Body of pancreas (tissue), 4 donors: Measurements from ENCODE around the gene KANSL1L. TPM values are rescaled to one million over a fixed set of nuclear protein-coding genes. Genes with fewer than 3 reads are reported as not detected.
A peak's percentile ranks its signal among the peaks of the same experiment; 100 is the strongest.

Experiments used
- ATAC-seq: fragments of 150-250 bp; one replicate; pipeline ENCODE4 v1.9.1; 2016
- DNase-seq, 4 donors: peaks; one replicate each; pipeline ENCODE4 v3.0.0-alpha.2; 2019
- H3K27ac ChIP-seq, 4 donors: fragments of 200-600 bp; sonication (generic); 1 replicate in 3 of 4; 2 replicates in 1 of 4; pipeline versions ENCODE4 v1.5.1 to v1.6.1; 2016 to 2019; ENCODE audit warnings: mild to moderate bottlenecking in 1 of 4, mixed read lengths in 1 of 4, moderate library complexity in 1 of 4
- H3K27me3 ChIP-seq, 2 donors: fragments of 200-600 bp; sonication (generic); one replicate each; pipeline ENCODE4 v1.6.0; 2016; ENCODE audit warnings: mild to moderate bottlenecking in 1 of 2
- H3K36me3 ChIP-seq, 2 donors: fragments of 200-600 bp; sonication (generic); replicated peaks in 1 of 2; 2 replicates each; pipeline ENCODE4 v1.5.1; 2016; ENCODE audit warnings: low read depth in 2 of 2; ENCODE audit not compliant: insufficient read depth in 1 of 2
- H3K4me1 ChIP-seq: fragments of 200-600 bp; sonication (generic); one replicate; pipeline ENCODE4 v1.6.0; 2016
- H3K4me3 ChIP-seq, 2 donors: fragments of 200-600 bp; sonication (generic); 1 replicate in 1 of 2; 2 replicates in 1 of 2; pipeline ENCODE4 v1.5.1; 2016 to 2019
- H3K9me3 ChIP-seq, 3 donors: fragments of 200-600 bp; sonication (generic); 1 replicate in 2 of 3; 2 replicates in 1 of 3; pipeline ENCODE4 v1.5.1; 2016
- POLR2A ChIP-seq, 3 donors: fragments of 450-650 bp; IDR thresholded peaks; one replicate each; pipeline ENCODE4 v1.6.1; 2016; ENCODE audit warnings: antibody characterized with exemption in 3 of 3, mild to moderate bottlenecking in 2 of 3
- WGBS, 2 donors: methylation state at CpG; one replicate each; pipeline ENCODE4 v1.1.5; 2017; 5-methylcytosine and 5-hydroxymethylcytosine counted together
- intact Hi-C: fragments of 100-400 bp; cut with DNase I; formaldehyde crosslinking; loops from one replicate; pipeline ENCODE4 v1.15.1; 2023
- total RNA-seq, 2 donors: library from RNA; depleted of rRNA; stranded (reverse); fragments of >200 nt; gene quantifications; one replicate each; pipeline ENCODE4 v1.1.0, GENCODE V29; 2016
- TF ChIP-seq, protein P1 (sequence below), 7 experiments: fragments of 450-650 bp in 4 of 7; fragments of 200-600 bp in 3 of 7; sonication (generic) in 3 of 7; IDR thresholded peaks; one replicate each; pipeline ENCODE4 v1.5.1; 2016 to 2019; ENCODE audit warnings: antibody characterized with exemption in 7 of 7

The KANSL1L gene
- total RNA-seq, 2 donors from 2014 or later = 26.5 to 94.9 TPM

DNA sequence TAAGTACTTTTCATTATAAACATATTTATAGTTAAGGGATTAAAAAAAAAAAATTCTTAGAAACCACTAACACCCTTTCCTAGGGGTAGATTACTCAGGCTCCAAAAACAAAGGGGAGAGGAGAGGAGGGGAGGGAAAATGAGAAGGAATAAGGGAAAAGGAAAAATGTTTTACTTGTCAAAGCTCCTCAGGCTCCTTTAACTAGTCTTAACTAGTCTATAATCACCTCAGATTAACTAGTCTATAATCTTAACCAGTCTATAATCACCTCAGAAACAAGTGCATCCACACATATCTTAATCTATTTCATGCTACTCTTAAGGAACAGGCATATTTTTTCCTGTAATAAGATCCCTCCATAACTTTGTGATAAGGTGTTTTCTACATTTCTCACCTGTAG lies 76.4 kb downstream of the KANSL1L start:
- TF ChIP-seq, protein P1, sequence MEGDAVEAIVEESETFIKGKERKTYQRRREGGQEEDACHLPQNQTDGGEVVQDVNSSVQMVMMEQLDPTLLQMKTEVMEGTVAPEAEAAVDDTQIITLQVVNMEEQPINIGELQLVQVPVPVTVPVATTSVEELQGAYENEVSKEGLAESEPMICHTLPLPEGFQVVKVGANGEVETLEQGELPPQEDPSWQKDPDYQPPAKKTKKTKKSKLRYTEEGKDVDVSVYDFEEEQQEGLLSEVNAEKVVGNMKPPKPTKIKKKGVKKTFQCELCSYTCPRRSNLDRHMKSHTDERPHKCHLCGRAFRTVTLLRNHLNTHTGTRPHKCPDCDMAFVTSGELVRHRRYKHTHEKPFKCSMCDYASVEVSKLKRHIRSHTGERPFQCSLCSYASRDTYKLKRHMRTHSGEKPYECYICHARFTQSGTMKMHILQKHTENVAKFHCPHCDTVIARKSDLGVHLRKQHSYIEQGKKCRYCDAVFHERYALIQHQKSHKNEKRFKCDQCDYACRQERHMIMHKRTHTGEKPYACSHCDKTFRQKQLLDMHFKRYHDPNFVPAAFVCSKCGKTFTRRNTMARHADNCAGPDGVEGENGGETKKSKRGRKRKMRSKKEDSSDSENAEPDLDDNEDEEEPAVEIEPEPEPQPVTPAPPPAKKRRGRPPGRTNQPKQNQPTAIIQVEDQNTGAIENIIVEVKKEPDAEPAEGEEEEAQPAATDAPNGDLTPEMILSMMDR (IDR thresholded peaks at IDR 0.05) = no peak
- no peak for TF ChIP-seq POLR2A (IDR thresholded peaks at IDR 0.05)
- DNase-seq (no peak), ATAC-seq (no peak)
- H3K27ac ChIP-seq = no peak overlapping the region
- intact Hi-C loops = no loop called here
- H3K4me3 ChIP-seq = no peak overlapping the region
- no peaks in the 10 kb centered on the region for H3K9me3 ChIP-seq
- H3K36me3 ChIP-seq = no peaks in the 10 kb centered on the region
- H3K4me1 ChIP-seq = no peaks in the 10 kb centered on the region
- H3K27me3 ChIP-seq = no peaks in the 10 kb centered on the region

DNA sequence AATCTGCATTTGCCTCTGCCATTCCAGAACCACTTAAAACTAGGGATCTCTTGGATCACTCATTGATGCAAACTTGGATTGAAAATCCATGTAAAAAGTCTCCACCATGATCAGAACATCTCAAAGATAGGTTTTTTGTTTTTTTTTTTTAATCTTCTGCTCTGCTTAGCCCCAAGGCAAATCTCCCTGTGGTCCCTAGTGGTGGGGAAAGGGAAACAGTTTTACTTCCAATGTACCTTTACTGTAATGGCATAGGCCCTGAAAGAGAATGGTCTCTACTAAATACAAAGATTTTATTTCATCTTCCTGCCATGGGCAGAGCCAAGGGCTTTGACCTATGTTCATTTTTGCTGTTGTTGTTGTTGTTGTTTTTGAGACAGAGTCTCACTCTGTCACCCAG lies 78.4 kb downstream of the KANSL1L start:
- H3K36me3 ChIP-seq = no peaks in the 10 kb centered on the region
- no peak overlapping the region for H3K27ac ChIP-seq
- TF ChIP-seq, protein P1 (IDR thresholded peaks at IDR 0.05) = no peak
- TF ChIP-seq POLR2A (IDR thresholded peaks at IDR 0.05) = no peak
- H3K9me3 ChIP-seq = no peaks in the 10 kb centered on the region
- DNase-seq (no peak), ATAC-seq (no peak)
- intact Hi-C loops = no loop called here
- no peaks in the 10 kb centered on the region for H3K27me3 ChIP-seq
- peaks cover 4% of the 10 kb centered on the region for H3K4me1 ChIP-seq
- H3K4me3 ChIP-seq = no peak overlapping the region

DNA sequence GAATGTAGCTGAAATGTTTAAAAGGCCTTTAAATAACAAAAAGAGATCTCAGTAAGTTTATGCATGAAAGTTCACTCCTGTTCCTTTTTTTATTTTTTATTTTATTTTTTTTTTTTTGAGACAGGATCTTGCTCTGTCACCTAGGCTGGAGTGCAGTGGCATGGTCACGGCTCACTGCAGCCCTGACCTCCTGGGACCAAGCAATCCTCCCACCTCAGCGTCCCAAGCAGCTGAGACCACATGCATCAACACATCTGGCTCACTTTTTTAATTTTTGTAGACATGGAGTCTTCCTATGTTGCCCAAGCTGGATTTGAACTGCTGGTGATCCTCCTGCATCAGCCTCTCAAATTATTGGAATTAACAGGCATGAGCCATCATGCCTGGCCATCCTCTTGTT lies 84.3 kb downstream of the KANSL1L start:
- intact Hi-C loops = loop anchor here (10.0 kb wide), 1 partner anchor 118 kb away; no protein-coding TSS in a partner anchor
- ATAC-seq (no peak), DNase-seq (no peak)
- Histone ChIP-seq H3K27ac (peak overlapping the region in 1 of 4 donors; percentile 17), H3K4me3 (no peak overlapping the region), H3K36me3 (no peaks in the 10 kb centered on the region), H3K9me3 (no peaks in the 10 kb centered on the region), H3K4me1 (peaks cover 23% of the 10 kb centered on the region), H3K27me3 (no peaks in the 10 kb centered on the region)
- 39 to 44% methylated on average over 2 of the region's 2 CpGs for WGBS, 2 donors
- TF ChIP-seq POLR2A (IDR thresholded peaks at IDR 0.05) = no peak
- TF ChIP-seq, protein P1 (IDR thresholded peaks at IDR 0.05) = no peak

DNA sequence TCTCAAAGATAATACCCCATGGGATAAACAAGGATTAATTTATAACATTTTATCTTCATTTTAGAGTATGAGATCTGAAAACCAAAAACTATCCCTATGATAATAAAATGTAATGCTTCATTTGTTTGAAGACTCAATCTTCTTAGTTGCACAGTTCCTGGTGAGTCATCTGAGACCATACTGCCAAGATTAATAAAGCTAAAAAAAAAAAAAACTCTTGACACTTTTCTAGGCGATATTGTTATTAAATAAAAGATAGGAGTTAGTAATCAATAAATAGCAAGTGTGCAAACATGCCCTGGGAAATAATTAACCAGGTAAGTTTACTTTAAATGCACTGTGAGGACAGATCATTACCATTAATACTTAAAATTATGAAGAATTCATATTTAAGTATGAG lies 84.9 kb downstream of the KANSL1L start:
- no peaks in the 10 kb centered on the region for H3K27me3 ChIP-seq
- no peaks in the 10 kb centered on the region for H3K36me3 ChIP-seq
- H3K4me3 ChIP-seq = no peak overlapping the region
- DNase-seq (peak in 1 of 4 donors; percentile 9), ATAC-seq (peak; percentile 92)
- H3K4me1 ChIP-seq = peaks cover 23% of the 10 kb centered on the region
- H3K27ac ChIP-seq = peak overlapping the region in 1 of 4 donors; percentile 37
- intact Hi-C loops = loop anchor here (10.0 kb wide), 1 partner anchor 119 kb away; no protein-coding TSS in a partner anchor
- WGBS, 2 donors = 18 to 33% methylated on average over 1 of the region's 1 CpG
- TF ChIP-seq, protein P1 (IDR thresholded peaks at IDR 0.05) = no peak
- no peak for TF ChIP-seq POLR2A (IDR thresholded peaks at IDR 0.05)
- no peaks in the 10 kb centered on the region for H3K9me3 ChIP-seq

DNA sequence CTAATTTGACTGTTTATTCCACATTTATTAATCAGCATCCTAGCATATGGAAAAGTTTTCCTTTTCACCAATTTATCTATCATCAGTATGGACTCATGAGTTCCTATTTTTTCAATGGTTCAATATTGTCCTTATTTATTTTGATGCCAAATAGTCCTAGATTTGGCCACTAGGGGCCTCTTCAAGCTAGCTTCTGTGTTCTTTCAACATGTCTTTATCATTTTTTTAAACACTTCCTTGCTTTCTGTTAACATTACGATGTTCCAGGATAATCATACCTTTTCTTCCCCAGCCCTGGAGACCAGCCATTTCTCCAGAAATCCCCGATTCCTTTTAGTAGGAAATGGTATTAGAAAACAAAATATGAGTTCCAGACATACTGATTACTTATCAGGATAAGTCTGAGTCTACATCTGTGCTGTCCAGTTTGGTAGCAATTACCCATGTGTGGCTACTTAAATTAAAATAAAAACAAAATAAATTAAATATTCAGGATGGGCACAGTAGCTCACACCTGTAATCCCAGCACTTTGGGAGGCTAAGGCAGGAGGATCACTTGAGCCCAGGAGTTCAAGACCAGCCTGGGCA lies 98.2 kb downstream of the KANSL1L start:
- intact Hi-C loops = no loop called here
- H3K36me3 ChIP-seq = no peaks in the 10 kb centered on the region
- H3K27ac ChIP-seq = peak overlapping the region in 1 of 4 donors; percentile 58
- H3K4me1 ChIP-seq = peaks cover 9% of the 10 kb centered on the region
- no peaks in the 10 kb centered on the region for H3K27me3 ChIP-seq
- DNase-seq (peak in 3 of 4 donors; percentile 16 to 58 (median 26)), ATAC-seq (peak; percentile 87)
- no peaks in the 10 kb centered on the region for H3K9me3 ChIP-seq
- no peak for TF ChIP-seq POLR2A (IDR thresholded peaks at IDR 0.05)
- TF ChIP-seq, protein P1 (IDR thresholded peaks at IDR 0.05) = peak in 6 of 7 experiments; percentile 48 to 78 (median 70)
- WGBS, 2 donors = 2 to 6% methylated on average over 2 of the region's 2 CpGs
- H3K4me3 ChIP-seq = no peak overlapping the region
